ENCODE data around the gene ALDH4A1.

ALDH4A1 gene

GRCh38 chr1:18902523-18903290, at the start of gene ALDH4A1:
ALDH4A1 (minus strand) TSS chr1:18902555; CDS start chr1:18902523, 32 bp downstream.
- peak; percentile 92 for DNase-seq

- DNase-seq: peak; percentile 68
Observed at GRCh38 chr1:18951818-18952391, 49.5 kb upstream of the ALDH4A1 start.

GRCh38 chr1:18951416-18951815, 49.1 kb upstream of the ALDH4A1 start:
- DNase-seq: peak; percentile 50

GRCh38 chr1:18950401-18951026, 48.2 kb upstream of the ALDH4A1 start:
- DNase-seq: peak; percentile 33

GRCh38 chr1:18949686-18950400, 47.5 kb upstream of the ALDH4A1 start:
- DNase-seq: peak; percentile 44

- no peak for DNase-seq
Observed at GRCh38 chr1:18948913-18949685, 46.7 kb upstream of the ALDH4A1 start.

- peak; percentile 78 for DNase-seq
Observed at GRCh38 chr1:18948048-18948912, 45.9 kb upstream of the ALDH4A1 start.

- DNase-seq: no peak
Observed at GRCh38 chr1:18947570-18947969, 45.2 kb upstream of the ALDH4A1 start.

GRCh38 chr1:18946550-18947381, 44.4 kb upstream of the ALDH4A1 start:
- DNase-seq: no peak

GRCh38 chr1:18945401-18945849, 43.1 kb upstream of the ALDH4A1 start:
- no peak for DNase-seq

GRCh38 chr1:18944810-18945209, 42.5 kb upstream of the ALDH4A1 start:
- no peak for DNase-seq

GRCh38 chr1:18943914-18944572, 41.7 kb upstream of the ALDH4A1 start:
- DNase-seq: no peak

GRCh38 chr1:18943162-18943561, 40.8 kb upstream of the ALDH4A1 start:
- no peak for DNase-seq

- DNase-seq: no peak
Observed at GRCh38 chr1:18942340-18942739, 40.0 kb upstream of the ALDH4A1 start.

- DNase-seq: no peak
Observed at GRCh38 chr1:18941221-18942141, 39.1 kb upstream of the ALDH4A1 start.

- no peak for DNase-seq
Observed at GRCh38 chr1:18940303-18941020, 38.1 kb upstream of the ALDH4A1 start.

GRCh38 chr1:18939398-18940302, 37.3 kb upstream of the ALDH4A1 start:
- no peak for DNase-seq
